KMS-11 (cell line): ENCODE results near the gene KLK7.

Experiments
- H2AFZ ChIP-seq: fragments of 200-600 bp; sonication (generic); 2 replicates; pipeline ENCODE4 v1.6.1; 2016; ENCODE audit warnings: antibody characterized with exemption, mixed run types, low read depth
- H3K27ac ChIP-seq: fragments of 200-600 bp; sonication (generic); 2 replicates; pipeline ENCODE4 v1.6.1; 2016; ENCODE audit warnings: mild to moderate bottlenecking, mixed run types
- H3K27me3 ChIP-seq: fragments of 200-600 bp; sonication (generic); 2 replicates; pipeline ENCODE4 v1.6.1; 2017; ENCODE audit warnings: mild to moderate bottlenecking, low read depth, mixed run types, moderate library complexity; ENCODE audit not compliant: insufficient read depth
- H3K36me3 ChIP-seq: fragments of 200-600 bp; sonication (generic); 2 replicates; pipeline ENCODE4 v1.6.1; 2017; ENCODE audit warnings: mild to moderate bottlenecking, mixed run types; ENCODE audit not compliant: insufficient read depth
- H3K4me1 ChIP-seq: fragments of 200-600 bp; sonication (generic); 2 replicates; pipeline ENCODE4 v1.6.1; 2016; ENCODE audit warnings: mild to moderate bottlenecking, low read depth, mixed run types; ENCODE audit not compliant: poor library complexity, severe bottlenecking
- H3K4me2 ChIP-seq: fragments of 200-600 bp; sonication (generic); 2 replicates; pipeline ENCODE4 v1.7.0; 2016; ENCODE audit warnings: mild to moderate bottlenecking, mixed run types
- H3K4me3 ChIP-seq: fragments of 200-600 bp; sonication (generic); IDR thresholded peaks from 2 replicates; pipeline ENCODE4 v1.6.1; 2017; ENCODE audit warnings: low read depth, low read length, mixed read lengths; ENCODE audit not compliant: insufficient read depth
- H3K79me2 ChIP-seq: fragments of 200-600 bp; sonication (generic); 2 replicates; pipeline ENCODE4 v1.6.1; 2016; ENCODE audit warnings: low read depth, mixed run types; ENCODE audit not compliant: insufficient read depth
- H3K9ac ChIP-seq: fragments of 200-600 bp; sonication (generic); 2 replicates; pipeline ENCODE4 v1.6.1; 2016; ENCODE audit warnings: mild to moderate bottlenecking, mixed run types
- H4K20me1 ChIP-seq: fragments of 200-600 bp; sonication (generic); 2 replicates; pipeline ENCODE4 v1.6.1; 2016; ENCODE audit warnings: mild to moderate bottlenecking, mixed run types; ENCODE audit not compliant: insufficient read depth
- CTCF ChIP-seq: fragments of 200-600 bp; sonication (generic); conservative IDR thresholded peaks from 2 replicates; pipeline ENCODE4 v1.6.1; 2017; ENCODE audit warnings: low read depth, mild to moderate bottlenecking, antibody characterized with exemption, low read length, moderate library complexity, mixed read lengths

The KLK7 gene

GRCh38 chr19:51005248-51005647, 21.5 kb upstream of the KLK7 start:
- Histone ChIP-seq H3K27ac (no peak overlapping the region), H3K27me3 (0 out of 2 replicates have a peak, but pooled peaks cover 2% of the 10 kb centered on the region), H3K4me2 (no peak overlapping the region), H3K4me1 (no peaks in the 10 kb centered on the region), H3K36me3 (no peaks in the 10 kb centered on the region), H3K4me3 (no peak overlapping the region), H2AFZ (no peak overlapping the region), H4K20me1 (no peaks in the 10 kb centered on the region), H3K9ac (no peak overlapping the region), H3K79me2 (no peaks in the 10 kb centered on the region)
- no peak for TF ChIP-seq CTCF

- H3K36me3 ChIP-seq = no peaks in the 10 kb centered on the region
- H3K79me2 ChIP-seq = no peaks in the 10 kb centered on the region
- no peak overlapping the region for H3K4me3 ChIP-seq
- no peak overlapping the region for H3K27ac ChIP-seq
- H3K9ac ChIP-seq = no peak overlapping the region
- 0 out of 2 replicates have a peak, but pooled peaks cover 2% of the 10 kb centered on the region for H3K27me3 ChIP-seq
- no peak overlapping the region for H3K4me2 ChIP-seq
- H3K4me1 ChIP-seq = no peaks in the 10 kb centered on the region
- TF ChIP-seq CTCF = no peak
- no peaks in the 10 kb centered on the region for H4K20me1 ChIP-seq
- no peak overlapping the region for H2AFZ ChIP-seq
Measured at GRCh38 chr19:51003316-51003715, 19.6 kb upstream of the KLK7 start.

- Histone ChIP-seq H3K27me3 (0 out of 2 replicates have a peak, but pooled peaks cover 2% of the 10 kb centered on the region), H3K4me3 (no peak overlapping the region), H3K4me2 (no peak overlapping the region)
Measured at GRCh38 chr19:51002542-51003311, 19.0 kb upstream of the KLK7 start.

GRCh38 chr19:51002089-51002532, 18.4 kb upstream of the KLK7 start:
- Histone ChIP-seq H3K4me1 (no peaks in the 10 kb centered on the region), H3K36me3 (no peaks in the 10 kb centered on the region), H3K4me3 (no peak overlapping the region), H2AFZ (no peak overlapping the region), H3K27ac (no peak overlapping the region), H3K27me3 (peaks cover 4% of the 10 kb centered on the region; the same call in 1 of the 2 replicates), H3K4me2 (no peak overlapping the region), H3K79me2 (no peaks in the 10 kb centered on the region), H3K9ac (no peak overlapping the region), H4K20me1 (no peaks in the 10 kb centered on the region)
- TF ChIP-seq CTCF = no peak

More at GRCh38 chr19:51002542-51003311, 19.0 kb upstream of the KLK7 start:
- Histone ChIP-seq H3K36me3 (no peaks in the 10 kb centered on the region), H2AFZ (no peak overlapping the region), H4K20me1 (no peaks in the 10 kb centered on the region), H3K27ac (no peak overlapping the region), H3K4me1 (no peaks in the 10 kb centered on the region), H3K9ac (no peak overlapping the region), H3K79me2 (no peaks in the 10 kb centered on the region)
- TF ChIP-seq CTCF = no peak
